LNCAP (cell line): ENCODE results near the gene SCARB1.

ENCODE experiments used
- TF ChIP-seq, protein P1 (sequence below): fragments of 450-650 bp; IDR thresholded peaks from 2 replicates; pipeline ENCODE4 v1.5.1; 2017; ENCODE audit warnings: mild to moderate bottlenecking

SCARB1 gene

DNA sequence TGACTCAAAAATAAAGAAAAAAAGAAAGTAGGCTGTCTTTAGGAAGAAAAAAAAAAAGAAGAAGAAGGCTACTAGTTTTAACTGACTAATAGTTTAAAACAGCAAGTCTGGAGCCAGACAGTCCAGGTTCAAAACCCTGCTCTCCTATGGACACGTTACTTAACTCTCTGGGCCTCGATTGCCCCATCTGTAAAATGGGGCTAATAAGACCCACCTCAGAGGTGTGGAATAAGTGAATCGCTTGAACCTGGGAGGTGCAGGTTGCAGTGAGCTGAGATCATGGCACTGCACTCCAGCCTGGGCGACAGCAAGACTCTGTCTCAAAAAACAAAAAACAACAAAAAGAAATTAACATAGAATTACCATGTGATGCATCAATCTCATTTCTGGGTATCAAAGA lies 10.5 kb upstream of the SCARB1 start:
- TF ChIP-seq, protein P1, sequence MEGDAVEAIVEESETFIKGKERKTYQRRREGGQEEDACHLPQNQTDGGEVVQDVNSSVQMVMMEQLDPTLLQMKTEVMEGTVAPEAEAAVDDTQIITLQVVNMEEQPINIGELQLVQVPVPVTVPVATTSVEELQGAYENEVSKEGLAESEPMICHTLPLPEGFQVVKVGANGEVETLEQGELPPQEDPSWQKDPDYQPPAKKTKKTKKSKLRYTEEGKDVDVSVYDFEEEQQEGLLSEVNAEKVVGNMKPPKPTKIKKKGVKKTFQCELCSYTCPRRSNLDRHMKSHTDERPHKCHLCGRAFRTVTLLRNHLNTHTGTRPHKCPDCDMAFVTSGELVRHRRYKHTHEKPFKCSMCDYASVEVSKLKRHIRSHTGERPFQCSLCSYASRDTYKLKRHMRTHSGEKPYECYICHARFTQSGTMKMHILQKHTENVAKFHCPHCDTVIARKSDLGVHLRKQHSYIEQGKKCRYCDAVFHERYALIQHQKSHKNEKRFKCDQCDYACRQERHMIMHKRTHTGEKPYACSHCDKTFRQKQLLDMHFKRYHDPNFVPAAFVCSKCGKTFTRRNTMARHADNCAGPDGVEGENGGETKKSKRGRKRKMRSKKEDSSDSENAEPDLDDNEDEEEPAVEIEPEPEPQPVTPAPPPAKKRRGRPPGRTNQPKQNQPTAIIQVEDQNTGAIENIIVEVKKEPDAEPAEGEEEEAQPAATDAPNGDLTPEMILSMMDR: no peak

- TF ChIP-seq, protein P1: no peak
Observed at GRCh38 chr12:124872068-124872719, 8.5 kb upstream of the SCARB1 start.

- TF ChIP-seq, protein P1: no peak
Observed at GRCh38 chr12:124871297-124871696, 7.6 kb upstream of the SCARB1 start.

- TF ChIP-seq, protein P1: no peak
Observed at GRCh38 chr12:124870515-124870914, 6.9 kb upstream of the SCARB1 start.

GRCh38 chr12:124869059-124869665 lies 5.5 kb upstream of the SCARB1 start:
- TF ChIP-seq, protein P1: no peak

DNA sequence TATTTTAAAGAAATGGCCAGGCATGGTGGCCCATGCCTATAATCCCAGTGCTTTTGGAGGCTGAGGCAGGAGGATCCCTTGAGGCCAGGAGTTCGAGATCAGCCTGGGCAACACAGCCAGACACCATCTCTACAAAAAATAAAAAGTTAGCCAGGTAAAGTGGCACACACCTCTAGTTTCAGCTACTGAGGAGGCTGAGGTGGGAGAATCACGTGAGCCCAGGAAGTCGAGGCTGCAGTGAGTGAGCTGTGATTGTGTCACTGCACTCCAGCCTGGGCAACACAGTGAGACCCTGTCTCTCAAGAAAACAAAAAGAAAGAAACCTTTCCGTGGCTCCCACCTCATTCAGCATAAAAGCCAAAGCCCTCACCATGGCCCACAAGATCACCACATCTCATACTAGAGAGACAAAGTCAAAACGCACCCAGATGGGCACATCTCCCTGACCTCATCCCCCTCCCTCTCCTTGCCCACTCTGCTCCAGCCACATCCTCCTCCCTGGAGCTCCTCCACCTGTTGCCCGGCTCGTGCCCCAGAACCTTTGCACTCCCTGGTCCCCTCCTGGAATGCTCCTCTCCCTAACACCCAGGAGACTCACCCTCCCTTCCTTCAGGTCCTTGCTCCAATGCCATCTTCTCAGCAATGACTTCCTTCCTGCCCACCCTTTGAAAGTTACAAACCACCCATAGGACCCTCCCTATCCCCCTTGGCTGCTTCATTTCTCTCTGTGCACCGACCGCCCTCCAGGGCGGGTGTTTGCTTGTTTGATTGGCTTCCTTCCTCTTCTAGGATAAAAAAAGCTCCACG lies 4.8 kb upstream of the SCARB1 start:
- TF ChIP-seq, protein P1: no peak

- TF ChIP-seq, protein P1: no peak
Observed at GRCh38 chr12:124867401-124867930, 3.8 kb upstream of the SCARB1 start.
